ENCODE data around the gene TRAF3.

Gene TRAF3

GRCh38 chr14:102908766-102909455 is 131.7 kb downstream of the TRAF3 start:
- DNase-seq (ENCODE audit: low spot score), result no peak

GRCh38 chr14:102909462-102909861 is 132.2 kb downstream of the TRAF3 start:
- no peak for DNase-seq (ENCODE audit: low spot score)

GRCh38 chr14:102909911-102910310 is 132.7 kb downstream of the TRAF3 start:
- no peak for DNase-seq (ENCODE audit: low spot score)

- DNase-seq (ENCODE audit: low spot score), result no peak
These were observed 133.2 kb downstream of the TRAF3 start for GRCh38 chr14:102910442-102910841.

GRCh38 chr14:102911541-102911951 is 134.3 kb downstream of the TRAF3 start:
- DNase-seq (ENCODE audit: low spot score), result no peak

- DNase-seq (ENCODE audit: low spot score), result no peak
These were observed 134.9 kb downstream of the TRAF3 start for GRCh38 chr14:102911991-102912761.

- no peak for DNase-seq (ENCODE audit: low spot score)
These were observed 136.3 kb downstream of the TRAF3 start for GRCh38 chr14:102913341-102914211.

GRCh38 chr14:102914474-102915291 is 137.4 kb downstream of the TRAF3 start:
- no peak for DNase-seq (ENCODE audit: low spot score)

GRCh38 chr14:102915292-102916110 is 138.3 kb downstream of the TRAF3 start:
- no peak for DNase-seq (ENCODE audit: low spot score)

- DNase-seq (ENCODE audit: low spot score), result no peak
These were observed 139.3 kb downstream of the TRAF3 start for GRCh38 chr14:102916347-102917055.

- DNase-seq (ENCODE audit: low spot score), result no peak
These were observed 139.8 kb downstream of the TRAF3 start for GRCh38 chr14:102917056-102917385.

GRCh38 chr14:102917469-102918211 is 140.4 kb downstream of the TRAF3 start:
- peak; percentile 67 for DNase-seq (ENCODE audit: low spot score)

- DNase-seq (ENCODE audit: low spot score), result no peak
These were observed 141.2 kb downstream of the TRAF3 start for GRCh38 chr14:102918438-102918837.

GRCh38 chr14:102920273-102920997 is 143.2 kb downstream of the TRAF3 start:
- DNase-seq (ENCODE audit: low spot score), result no peak

- DNase-seq (ENCODE audit: low spot score), result no peak
These were observed 143.7 kb downstream of the TRAF3 start for GRCh38 chr14:102920998-102921304.

- DNase-seq (ENCODE audit: low spot score), result no peak
These were observed 145.4 kb downstream of the TRAF3 start, which contains the start of gene AMN for GRCh38 chr14:102922490-102923200. Gene AMN, plus strand, starts transcription at chr14:102922663. Its CDS starts 26 bp downstream, at chr14:102922689.

- no peak for DNase-seq (ENCODE audit: low spot score)
These were observed 146.1 kb downstream of the TRAF3 start for GRCh38 chr14:102923201-102923924.

All from AG08395 (cell line).